HG02610 (cell line): Measurements from ENCODE around the gene TMEM167B.

Experiments used
- ATAC-seq: cut with Tn5 transposase; IDR thresholded peaks from one replicate; pipeline ENCODE4 v1.9.1; 2021; ENCODE audit warnings: mild to moderate bottlenecking, moderate library complexity; ENCODE audit not compliant: unreplicated experiment

Gene TMEM167B

GRCh38 chr1:109080441-109081082, 10.0 kb upstream of the TMEM167B start:
- no peak for ATAC-seq

- no peak for ATAC-seq
Measured at GRCh38 chr1:109083501-109083900, 7.1 kb upstream of the TMEM167B start.

GRCh38 chr1:109083923-109084322, 6.6 kb upstream of the TMEM167B start:
- ATAC-seq = no peak

- no peak for ATAC-seq
Measured at GRCh38 chr1:109084563-109085517, 5.7 kb upstream of the TMEM167B start.

- ATAC-seq = no peak
Measured at GRCh38 chr1:109089242-109090015, 1.1 kb upstream of the TMEM167B start.

GRCh38 chr1:109091078-109091838, 694 bp downstream of the TMEM167B start:
- peak; percentile 42 for ATAC-seq

GRCh38 chr1:109091839-109092193, 1.3 kb downstream of the TMEM167B start:
- ATAC-seq = no peak

GRCh38 chr1:109094377-109094803, 3.8 kb downstream of the TMEM167B start:
- ATAC-seq = no peak

GRCh38 chr1:109094871-109095270, 4.3 kb downstream of the TMEM167B start:
- ATAC-seq = no peak

GRCh38 chr1:109095631-109096030, 5.1 kb downstream of the TMEM167B start:
- no peak for ATAC-seq

- ATAC-seq = no peak
Measured at GRCh38 chr1:109096120-109096519, 5.6 kb downstream of the TMEM167B start.

GRCh38 chr1:109099938-109100773, 9.6 kb downstream of the TMEM167B start:
- ATAC-seq = peak; percentile 89

- no peak for ATAC-seq
Measured at GRCh38 chr1:109104364-109105151, 14.0 kb downstream of the TMEM167B start.

- no peak for ATAC-seq
Measured at GRCh38 chr1:109105881-109106280, 15.3 kb downstream of the TMEM167B start.

GRCh38 chr1:109107785-109108184, 17.2 kb downstream of the TMEM167B start:
- no peak for ATAC-seq

- peak; percentile 24 for ATAC-seq
Measured at GRCh38 chr1:109109906-109110305, 19.3 kb downstream of the TMEM167B start.

- ATAC-seq = no peak
Measured at GRCh38 chr1:109111386-109112055, 21.0 kb downstream of the TMEM167B start.

- peak; percentile 36 for ATAC-seq
Measured at GRCh38 chr1:109112056-109112651, 21.6 kb downstream of the TMEM167B start.
